GM03348 (cell line): ENCODE results near the gene FBXO28.

Experiments used
- DNase-seq: peaks from one replicate; pipeline ENCODE4 v3.0.0; 2012; ENCODE audit warnings: low spot score

FBXO28 gene

DNA sequence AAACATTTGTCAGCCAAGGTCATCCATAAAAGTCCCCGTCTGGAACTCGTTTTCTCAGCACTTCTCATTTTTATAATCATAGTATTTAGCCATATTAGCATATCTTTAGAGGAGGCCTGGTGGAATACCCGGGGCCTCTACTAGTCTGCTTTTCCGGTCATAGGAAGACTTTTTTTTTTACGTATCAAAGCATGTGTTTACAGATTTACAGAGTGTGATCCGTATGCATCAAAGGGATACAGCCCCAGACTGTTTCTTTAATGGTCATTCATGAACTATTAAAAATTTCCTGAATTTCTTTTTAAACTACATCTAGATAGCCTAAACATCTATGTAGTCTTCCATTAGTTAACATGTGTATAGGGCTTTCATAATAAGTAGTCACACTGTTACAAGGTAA is 45.6 kb downstream of the FBXO28 start:
- DNase-seq, result no peak

DNA sequence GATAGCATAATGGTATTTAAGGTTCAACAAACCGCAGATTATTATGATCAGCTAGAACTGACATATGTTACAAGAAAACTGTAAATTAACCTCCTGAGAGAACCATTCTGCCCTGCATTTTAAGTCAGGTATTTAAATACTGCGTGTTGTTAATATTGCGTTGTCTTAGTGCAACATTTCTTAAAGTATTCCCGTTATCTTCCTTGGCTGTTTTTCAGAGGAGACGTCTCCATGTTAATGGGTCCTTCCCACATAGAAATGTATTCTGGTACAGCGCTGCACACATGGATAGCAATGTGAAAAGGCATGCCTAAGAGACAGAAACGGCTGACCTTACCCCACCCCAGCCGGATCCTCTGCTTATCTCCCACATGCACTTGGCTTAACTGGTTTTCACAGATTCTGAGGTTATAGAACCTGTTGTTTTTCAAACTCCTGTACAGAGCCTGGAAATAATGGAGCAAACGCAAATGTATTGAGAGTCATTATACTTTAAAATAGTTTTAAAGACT is 46.3 kb downstream of the FBXO28 start:
- no peak for DNase-seq

GRCh38 chr1:224162768-224163167 is 48.9 kb downstream of the FBXO28 start:
- DNase-seq, result no peak

- DNase-seq, result no peak
Observed at GRCh38 chr1:224163311-224163710, 49.4 kb downstream of the FBXO28 start.

GRCh38 chr1:224168859-224169380 is 55.0 kb downstream of the FBXO28 start:
- peak; percentile 64 for DNase-seq

DNA sequence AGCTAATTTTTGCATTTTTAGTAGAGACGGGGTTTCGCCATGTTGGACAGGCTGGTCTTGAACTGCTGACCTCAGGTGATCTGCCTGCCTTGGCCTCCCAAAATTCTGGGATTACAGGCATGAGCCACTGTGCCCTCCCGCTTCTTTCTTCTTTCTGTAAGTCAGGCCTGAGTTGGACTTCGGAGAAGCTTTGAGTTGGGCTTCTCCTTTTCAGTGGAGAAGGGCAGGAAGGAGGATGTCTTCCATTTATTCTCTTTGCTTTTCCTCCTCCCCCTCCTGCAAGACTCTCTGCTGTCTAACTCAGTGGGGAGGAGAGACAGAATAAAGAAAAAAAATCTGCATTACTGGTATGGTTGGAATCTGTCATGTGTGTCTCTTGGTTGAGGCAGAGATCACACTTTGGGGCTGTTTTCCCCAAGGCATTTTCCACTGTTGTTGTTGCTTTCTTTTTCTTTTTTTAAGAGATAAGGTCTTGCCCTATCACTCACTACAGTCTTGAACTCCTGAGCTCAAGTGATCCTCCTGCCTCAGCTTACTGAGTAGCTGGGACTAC is 55.9 kb downstream of the FBXO28 start:
- DNase-seq, result peak; percentile 10

DNA sequence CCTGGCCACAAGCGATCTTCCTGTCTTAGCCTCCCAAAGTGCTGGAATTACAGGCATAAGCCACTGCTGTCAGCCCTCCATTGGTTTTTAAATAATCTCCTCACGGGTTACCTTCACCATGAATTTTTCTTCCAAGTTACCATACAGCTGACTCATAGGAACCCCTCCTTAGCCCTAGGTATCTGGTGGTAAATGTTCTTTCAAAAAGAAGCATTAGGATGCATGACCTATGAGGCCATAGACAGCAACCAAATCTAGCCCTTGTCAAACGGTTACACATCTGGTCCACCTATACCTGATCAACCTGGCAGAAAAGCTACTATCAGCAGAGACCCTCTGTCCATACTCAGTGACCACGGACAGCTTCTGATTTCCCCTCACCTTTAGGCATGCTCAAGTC is 56.4 kb downstream of the FBXO28 start:
- DNase-seq, result no peak

GRCh38 chr1:224170748-224171478 is 57.0 kb downstream of the FBXO28 start:
- peak; percentile 25 for DNase-seq

GRCh38 chr1:224172229-224172628 is 58.3 kb downstream of the FBXO28 start:
- no peak for DNase-seq

GRCh38 chr1:224173523-224173922 is 59.6 kb downstream of the FBXO28 start:
- DNase-seq, result no peak

- DNase-seq, result no peak
Observed at GRCh38 chr1:224175617-224176016, 61.7 kb downstream of the FBXO28 start.

DNA sequence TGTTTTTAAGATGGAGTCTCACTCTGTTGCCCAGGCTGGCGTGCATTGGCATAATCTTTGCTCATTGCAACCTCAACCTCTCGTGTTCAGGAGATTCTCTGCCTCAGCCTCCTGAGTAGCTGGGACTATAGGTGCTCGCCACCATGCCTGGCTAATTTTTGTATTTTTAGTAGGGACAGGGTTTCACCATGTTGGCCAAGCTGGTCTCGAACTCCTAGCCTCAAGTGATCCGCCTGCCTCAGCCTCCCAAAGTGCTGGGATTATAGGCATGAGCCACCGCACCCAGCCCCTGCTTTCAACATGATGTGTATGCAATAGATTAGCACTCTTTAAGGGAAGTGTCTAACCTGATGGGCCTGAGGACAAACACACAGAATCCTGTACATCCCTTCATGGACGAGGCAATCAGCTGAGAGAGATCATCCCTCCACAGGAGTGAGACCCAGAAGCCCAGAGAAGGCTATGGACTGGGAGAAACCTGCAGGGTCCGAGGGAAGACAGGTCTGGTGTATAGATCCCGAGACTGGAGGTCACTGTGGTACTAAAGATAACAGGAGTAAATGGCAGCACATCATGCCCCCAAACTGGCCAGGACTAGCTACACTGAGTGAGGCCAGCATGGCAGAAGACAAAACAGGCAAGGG is 63.6 kb downstream of the FBXO28 start:
- no peak for DNase-seq

DNA sequence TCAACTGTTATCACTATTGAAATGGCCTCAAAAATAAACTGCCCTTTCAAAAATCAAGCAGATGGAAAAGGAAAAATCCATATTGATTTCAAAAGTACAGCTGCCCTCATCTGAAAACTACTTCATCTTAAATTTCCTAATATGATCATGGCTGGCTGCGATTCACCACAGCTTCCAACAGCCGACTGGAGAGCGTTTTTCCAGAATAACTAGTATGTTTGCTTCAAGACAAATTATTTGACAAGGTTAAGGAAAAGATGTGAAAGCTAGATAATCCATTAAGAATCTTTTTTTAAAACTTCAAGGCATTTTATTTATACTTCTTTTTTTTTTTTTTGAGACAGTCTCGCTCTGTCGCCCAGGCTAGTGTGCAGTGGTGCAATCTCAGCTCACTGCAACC is 65.0 kb downstream of the FBXO28 start:
- no peak for DNase-seq

- no peak for DNase-seq
Observed at GRCh38 chr1:224180783-224181452, 67.0 kb downstream of the FBXO28 start.

- DNase-seq, result no peak
Observed at GRCh38 chr1:224181453-224181810, 67.5 kb downstream of the FBXO28 start.

DNA sequence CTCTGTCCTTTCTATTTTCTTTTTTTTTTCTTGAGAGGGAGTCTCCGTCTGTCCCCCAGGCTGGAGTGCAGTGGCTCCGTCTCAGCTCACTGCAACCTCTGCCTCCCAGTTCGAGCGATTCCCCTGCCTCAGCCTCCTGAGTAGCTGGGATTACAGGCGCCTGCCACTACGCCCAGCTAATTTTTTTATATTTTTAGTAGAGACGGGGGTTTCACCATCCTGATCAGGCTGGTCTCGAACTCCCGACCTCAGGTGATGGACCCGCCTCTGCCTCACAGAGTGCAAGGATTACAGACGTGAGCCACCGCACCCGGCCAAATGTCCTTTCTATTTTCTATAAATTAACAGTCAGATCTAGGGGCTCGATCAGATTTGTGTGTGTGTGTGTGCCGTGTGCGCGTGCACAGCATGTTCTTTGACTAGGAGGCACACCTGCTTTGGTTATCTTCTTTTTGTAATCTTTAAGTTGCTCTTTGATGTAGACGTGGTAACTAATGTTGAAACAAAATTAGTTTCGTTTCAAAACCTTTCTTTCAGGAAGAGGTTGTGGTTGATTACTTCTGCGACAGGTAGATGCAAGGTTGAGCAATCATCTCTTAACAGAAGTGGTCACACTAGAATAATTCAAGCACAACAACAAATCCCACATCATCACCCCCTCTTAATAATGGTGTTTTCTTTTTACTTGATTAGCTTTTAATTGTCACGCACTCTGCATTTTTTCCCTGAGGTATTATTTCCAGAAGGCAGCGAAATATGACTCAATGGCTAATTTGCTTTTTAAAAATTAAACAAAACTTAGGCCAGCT is 68.3 kb downstream of the FBXO28 start:
- DNase-seq, result no peak

- DNase-seq, result peak; percentile 98
Observed at GRCh38 chr1:224182866-224183590, 69.1 kb downstream of the FBXO28 start, which contains the start of gene DEGS1. Gene DEGS1 (plus strand): TSS chr1:224183240. CDS start chr1:224183337, 97 bp downstream.

DNA sequence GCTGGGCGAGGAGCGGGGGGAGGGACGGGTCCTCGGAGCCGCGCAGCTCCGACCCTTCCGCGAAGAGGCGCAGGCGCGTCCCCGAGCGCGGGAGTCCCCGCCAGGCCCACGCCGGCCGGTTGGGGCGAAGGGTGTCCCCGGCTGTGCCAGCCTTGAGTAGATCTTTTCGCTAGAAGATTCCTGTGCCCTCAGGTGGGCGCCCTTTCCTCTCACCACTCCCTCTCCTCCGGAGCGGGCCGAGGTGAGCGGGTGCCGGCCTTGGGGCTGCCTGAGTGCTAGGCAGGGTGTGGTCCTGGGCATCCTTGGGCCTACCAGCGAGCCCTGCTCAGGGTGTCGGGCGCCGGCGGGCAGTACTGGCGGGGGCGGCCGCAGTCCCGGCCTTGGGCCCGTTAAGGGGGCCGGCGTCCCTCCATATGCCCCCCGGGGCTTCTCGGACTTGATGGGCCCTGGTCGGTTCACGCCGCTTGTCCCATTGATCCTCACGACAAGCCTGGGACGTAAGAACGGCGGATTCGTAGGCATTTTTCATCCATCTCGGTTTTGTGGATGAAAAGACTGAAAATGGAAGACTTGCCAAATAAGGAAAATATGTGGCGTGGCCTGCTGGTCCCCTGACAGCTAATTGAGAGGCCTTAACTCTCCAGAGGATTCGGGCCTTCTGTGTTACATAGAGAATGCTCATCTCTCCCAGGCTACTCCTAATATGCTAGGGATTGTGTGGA is 69.8 kb downstream of the FBXO28 start:
- DNase-seq, result peak; percentile 85

DNA sequence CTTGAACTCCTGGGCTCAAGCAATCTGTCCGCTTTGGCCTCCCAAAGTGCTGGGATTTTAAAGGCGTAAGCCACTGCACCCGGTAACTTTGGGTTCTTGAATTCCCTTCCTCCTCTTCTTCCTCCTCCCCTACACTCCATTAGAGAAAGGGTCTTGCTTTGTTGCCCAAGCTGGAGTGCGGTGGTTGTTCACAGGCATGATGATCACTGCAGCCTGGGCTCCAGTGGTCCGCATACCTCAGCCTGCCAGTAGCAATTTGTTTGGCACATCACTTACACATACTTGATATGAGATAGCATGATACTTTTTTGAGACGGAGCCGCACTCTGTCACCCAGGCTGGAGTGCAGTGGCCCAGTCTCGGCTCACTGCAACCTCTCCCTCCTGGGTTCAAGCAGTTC is 71.3 kb downstream of the FBXO28 start:
- DNase-seq, result no peak

- no peak for DNase-seq
Observed at GRCh38 chr1:224188286-224188685, 74.4 kb downstream of the FBXO28 start.
